GM12865 (cell line): ENCODE measurements around the gene AGAP6.
"Not testable (repeated sequence)": the region's sequence is repeated elsewhere in the genome, so short reads cannot be mapped to it uniquely, and the experiment has no call there.

ENCODE experiments used
- DNase-seq: peaks from one replicate; pipeline ENCODE4 v3.0.0; 2010; ENCODE audit warnings: low read depth
- H3K4me3 ChIP-seq: 2 replicates; pipeline ENCODE4 v1.5.1; 2011; ENCODE audit warnings: mild to moderate bottlenecking, low read depth, low read length, control low read depth

Gene AGAP6

DNA sequence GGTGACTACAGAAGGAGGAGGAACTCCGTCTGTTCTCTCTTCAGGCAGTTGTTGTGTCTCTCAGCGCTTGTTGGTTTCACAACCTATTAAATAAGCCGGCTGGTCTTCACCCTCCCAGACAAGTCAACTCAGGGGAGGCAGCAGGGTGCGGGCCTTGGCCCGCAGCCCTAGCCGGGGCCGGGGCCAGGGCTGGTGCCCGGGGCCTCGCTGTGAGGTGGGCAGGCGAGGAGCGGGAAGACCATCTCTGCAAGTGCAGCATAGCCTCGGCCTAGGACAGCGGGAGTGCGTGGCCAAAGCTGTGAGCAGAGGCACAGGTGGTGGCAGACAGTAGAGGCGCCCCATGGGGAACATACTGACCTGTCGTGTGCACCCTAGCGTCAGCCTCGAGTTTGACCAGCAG lies at the start of gene AGAP6:
AGAP6 (plus strand) TSS at position 31 of the 400 bp plus-strand sequence; CDS start at position 341, 310 bp downstream.
- not testable (repeated sequence) for DNase-seq, H3K4me3 ChIP-seq

DNA sequence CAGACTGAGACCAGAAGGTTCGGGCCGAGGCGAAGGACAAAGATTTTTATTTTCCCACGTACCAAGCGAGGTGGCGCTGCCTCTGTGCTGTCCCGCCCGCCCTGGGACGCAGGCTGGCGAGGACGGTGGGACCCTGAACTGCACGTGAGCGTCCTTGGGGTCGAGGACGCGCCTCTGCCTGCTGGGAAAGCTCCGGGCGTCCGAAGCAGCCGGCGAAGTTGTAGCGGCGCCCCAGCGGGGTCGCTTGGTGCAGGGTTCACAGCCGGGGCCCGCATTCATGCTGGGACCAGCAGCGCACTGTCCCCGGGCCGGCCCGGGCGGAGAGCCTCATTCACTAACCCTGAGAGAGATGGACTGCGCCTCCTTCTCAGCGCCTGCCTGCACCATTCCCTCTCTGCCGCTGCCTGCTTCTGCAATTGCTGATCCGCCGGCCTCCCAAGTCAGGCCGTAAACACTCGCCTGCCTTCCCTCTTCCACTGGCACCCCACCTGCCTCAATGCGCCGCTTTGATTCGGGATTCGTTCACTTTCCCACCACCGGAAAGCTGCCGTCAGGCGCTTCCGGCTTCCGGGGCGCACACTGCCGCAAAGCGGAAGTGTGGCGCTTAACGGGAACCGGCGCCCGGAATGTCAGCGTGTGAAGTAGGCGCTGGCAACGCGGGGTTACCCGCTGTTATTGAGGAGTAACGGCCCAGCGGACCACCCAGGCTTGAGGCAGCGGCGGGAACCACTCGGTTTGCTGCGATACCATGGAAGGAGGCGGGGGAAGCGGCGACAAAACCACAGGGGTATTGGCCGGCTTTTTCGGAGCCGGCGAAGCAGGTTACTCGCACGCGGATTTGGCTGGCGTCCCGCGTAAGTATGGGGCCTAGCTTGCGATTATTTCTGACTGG lies 46.5 kb upstream of the AGAP6 start, which contains the start of the genes PARG and TIMM23B:
PARG (minus strand) TSS at position 581 of the 892 bp plus-strand sequence; CDS start at position 279, 302 bp downstream.
TIMM23B (plus strand) TSS at position 607 of the 892 bp plus-strand sequence; CDS start at position 749, 142 bp downstream.
- peak; percentile 85 for DNase-seq
- peak within 1 kb of the TSS; percentile 93 for H3K4me3 ChIP-seq

DNA sequence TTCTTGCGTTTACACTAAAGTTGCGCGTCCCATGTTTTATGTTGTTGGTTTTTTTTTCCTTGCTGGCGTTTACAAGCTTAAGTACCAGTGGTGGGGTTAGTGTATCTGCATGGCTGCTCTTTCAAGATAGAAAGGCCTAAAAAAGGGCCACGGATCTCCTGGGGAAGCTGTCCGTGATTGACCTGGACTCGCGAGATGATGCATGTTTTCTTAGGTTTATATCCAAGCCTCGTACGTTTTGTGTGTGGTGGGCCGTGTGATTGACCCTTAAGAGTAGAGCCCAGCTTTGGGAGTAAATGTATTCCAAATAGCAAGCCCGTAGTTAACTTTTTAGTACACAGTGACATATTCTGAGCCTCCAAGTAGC lies 45.9 kb upstream of the AGAP6 start:
- peak; percentile 3 for DNase-seq
- peak overlapping the region; percentile 93 for H3K4me3 ChIP-seq

DNA sequence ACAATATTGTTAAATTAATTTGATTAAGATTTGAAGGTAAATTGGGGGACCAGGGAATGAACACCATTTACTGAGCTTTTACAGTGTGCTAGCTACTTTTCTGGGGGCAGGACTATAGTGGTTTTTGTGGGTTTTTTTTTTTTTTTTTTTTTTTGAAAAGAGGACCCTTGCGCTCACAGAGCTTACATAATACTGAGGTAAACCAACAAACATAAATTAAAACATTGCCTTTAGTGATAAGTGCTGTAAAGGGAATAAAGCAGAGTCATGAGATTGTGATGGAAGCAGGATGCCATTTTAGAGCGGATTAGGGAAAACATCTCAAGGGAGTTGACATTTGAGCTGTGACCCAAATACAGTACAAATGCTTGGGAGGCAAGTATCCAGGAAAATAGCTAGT lies 44.6 kb upstream of the AGAP6 start:
- DNase-seq, H3K4me3 ChIP-seq: not testable (repeated sequence)

DNA sequence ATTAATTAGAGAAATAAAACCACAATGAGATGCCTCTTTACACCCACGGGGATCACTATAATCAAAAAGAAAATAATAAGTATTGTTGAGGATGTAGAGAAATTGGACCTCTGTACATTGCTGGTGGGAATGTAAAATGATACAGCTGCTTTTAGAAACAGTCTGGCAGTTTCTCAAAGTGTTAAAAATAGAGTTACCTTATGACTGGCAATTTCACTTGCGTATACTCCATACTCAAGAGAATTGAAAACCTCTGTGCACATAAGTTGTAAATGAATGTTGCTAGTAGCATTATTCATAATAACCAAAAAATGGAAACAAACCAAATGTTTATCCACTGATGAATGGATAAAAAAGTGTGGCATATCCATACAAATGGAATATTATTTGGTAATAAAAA lies 40.1 kb upstream of the AGAP6 start:
- H3K4me3 ChIP-seq, DNase-seq: not testable (repeated sequence)

DNA sequence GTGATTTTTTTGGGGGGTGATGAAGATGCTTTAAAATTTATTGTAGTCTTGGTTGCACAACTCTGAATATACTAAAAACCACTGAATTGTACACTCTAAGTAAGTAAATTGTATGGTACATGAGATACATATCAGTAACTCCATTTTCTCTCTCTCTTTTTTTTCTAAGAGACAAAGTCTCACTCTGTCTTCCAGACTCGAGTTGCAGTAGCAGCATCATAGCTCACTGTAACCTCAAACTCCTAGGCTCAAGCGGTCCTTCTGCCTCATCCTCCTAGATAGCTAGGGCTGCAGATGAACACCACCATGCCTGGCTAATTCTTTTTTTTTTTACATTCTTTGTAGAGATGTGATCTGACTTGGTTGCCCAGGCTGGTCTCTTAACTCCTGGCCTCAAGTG lies 39.5 kb upstream of the AGAP6 start:
- not testable (repeated sequence) for H3K4me3 ChIP-seq, DNase-seq

DNA sequence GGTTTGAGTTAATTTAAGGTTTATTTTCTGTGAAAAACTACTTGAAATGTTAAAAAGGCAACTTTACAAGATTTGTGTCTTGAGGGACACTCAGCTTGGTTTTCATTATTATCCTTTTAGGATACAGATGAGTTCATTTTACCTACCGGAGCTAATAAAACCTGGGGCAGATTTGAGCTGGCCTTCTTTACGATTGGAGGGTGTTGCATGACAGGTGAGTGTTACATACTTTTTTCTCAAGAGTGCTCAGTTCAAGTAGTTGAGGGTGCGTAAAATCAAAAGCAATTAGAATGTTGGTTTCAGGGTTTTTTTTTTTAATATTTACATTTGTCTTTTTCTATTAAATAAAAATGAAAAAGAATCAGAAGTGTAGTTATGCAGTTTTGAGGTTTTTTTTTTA lies 36.2 kb upstream of the AGAP6 start:
- H3K4me3 ChIP-seq, DNase-seq: not testable (repeated sequence)

DNA sequence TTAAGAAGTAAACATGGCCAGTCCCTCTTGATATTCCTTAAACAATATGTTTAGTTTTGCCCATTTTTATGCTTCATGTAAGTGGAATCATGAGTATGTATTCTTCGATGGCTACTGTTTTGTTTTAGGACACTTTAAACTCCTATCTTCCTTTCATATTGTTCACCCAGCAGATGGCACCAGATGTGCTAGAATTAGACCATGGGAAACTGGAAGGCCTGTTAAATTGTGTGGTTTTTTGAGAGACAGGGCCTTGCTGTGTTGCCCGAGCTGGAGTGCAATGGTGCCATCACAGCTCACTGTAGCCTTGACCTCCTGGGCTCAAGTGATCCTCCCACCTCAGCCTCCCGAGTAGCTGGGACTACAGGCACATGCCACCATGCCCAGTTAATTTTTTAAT lies 35.1 kb upstream of the AGAP6 start:
- DNase-seq: peak; percentile 5

DNA sequence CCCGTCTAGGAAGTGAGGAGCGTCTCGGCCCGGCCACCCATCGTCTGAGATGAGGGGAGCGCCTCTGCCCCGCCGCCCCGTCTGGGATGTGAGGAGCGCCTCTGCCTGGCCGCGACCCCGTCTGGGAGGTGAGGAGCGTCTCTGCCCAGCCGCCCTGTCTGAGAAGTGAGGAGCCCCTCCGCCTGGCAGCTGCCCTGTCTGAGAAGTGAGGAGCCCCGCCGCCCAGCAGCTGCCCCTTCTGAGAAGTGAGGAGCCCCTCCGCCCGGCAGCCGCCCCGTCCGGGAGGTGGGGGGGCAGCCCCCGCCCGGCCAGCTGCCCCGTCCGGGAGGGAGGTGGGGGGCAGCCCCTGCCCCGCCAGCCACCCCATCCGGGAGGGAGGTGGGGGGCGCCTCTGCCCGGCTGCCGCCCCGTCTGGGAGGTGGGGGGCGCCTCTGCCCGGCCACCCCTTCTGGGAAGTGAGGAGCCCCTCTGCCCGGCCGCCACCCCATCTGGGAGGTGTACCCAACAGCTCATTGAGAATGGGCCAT lies 17.8 kb upstream of the AGAP6 start:
- DNase-seq: not testable (repeated sequence)

More for the DNA sequence above, 35.1 kb upstream of the AGAP6 start:
- H3K4me3 ChIP-seq: not testable (repeated sequence)

DNA sequence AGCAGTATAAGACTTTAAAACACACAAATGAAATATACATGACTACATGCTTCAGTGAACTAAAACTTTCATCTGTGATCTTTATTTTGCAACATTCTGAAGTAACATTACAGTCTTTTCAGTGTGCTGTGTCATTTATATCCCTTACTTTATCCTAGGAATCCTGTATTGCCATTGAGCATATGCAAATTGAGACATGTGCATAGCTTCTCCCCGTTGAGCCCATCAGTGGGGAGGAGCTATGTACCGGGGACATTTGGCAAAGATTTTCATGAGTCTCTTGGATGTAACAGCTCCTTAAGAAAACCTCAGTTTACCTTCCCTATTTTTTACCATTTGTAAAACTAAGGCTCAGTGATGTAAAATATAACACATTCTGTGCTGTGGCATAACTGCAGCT lies 16.7 kb upstream of the AGAP6 start:
- not testable (repeated sequence) for DNase-seq, H3K4me3 ChIP-seq

More for the DNA sequence above, 17.8 kb upstream of the AGAP6 start:
- not testable (repeated sequence) for H3K4me3 ChIP-seq

DNA sequence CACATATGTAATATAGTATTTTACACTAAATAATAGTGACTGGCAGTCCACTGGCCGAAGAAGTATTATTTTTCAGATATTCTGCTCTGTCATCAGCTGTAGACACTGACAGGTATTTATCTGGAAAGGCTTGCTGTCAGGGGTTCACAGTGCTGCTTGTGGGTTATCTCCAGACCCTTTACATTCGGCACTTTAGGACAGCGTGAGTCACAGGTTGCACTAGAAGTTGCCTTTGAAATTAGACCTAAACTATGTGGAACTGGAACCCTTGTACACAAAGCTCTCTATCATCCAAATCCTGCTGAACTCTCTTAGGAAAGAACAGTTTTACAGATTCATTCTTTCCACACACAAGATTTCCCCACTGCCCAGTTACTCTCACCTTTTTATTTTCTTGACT lies 16.1 kb upstream of the AGAP6 start:
- not testable (repeated sequence) for DNase-seq, H3K4me3 ChIP-seq

DNA sequence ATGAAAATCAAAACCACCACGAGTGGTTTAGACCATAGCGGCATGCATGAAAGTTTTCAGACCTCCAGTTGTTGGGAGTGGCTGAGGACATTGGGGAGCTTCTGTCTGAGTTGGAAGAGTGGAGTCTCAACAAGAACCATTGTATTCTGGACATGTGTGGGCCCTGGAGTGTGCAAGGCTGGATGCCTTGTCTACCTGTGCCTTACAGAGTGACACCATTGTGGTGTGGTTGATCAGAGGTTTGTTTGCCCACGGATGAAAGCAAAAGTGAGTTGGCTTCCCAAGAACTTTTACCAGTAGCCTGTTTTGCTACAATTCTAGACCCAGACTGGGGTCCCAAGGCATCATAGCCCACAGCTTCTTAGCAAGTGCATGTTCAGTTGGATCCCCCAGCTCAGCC lies 10.4 kb upstream of the AGAP6 start:
- DNase-seq, H3K4me3 ChIP-seq: not testable (repeated sequence)

DNA sequence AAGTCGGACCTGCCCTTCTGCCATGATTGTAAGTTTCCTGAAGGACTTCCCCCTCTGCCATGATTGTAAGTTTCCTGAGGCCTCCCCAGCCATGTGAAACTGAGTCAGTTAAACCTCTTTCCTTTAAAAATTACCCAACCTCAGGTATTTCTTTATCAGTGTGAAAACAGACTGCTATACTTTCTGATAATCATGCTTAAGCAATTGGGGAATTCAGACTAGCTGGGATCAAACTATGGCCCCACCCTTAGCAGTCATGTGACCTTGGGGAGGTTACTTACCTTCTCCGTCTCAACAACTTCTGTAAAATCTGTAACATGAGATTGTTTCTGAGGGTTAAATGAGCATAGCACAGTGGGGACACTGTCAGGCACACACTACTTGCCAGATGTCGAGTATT lies 999 bp upstream of the AGAP6 start:
- H3K4me3 ChIP-seq, DNase-seq: not testable (repeated sequence)

DNA sequence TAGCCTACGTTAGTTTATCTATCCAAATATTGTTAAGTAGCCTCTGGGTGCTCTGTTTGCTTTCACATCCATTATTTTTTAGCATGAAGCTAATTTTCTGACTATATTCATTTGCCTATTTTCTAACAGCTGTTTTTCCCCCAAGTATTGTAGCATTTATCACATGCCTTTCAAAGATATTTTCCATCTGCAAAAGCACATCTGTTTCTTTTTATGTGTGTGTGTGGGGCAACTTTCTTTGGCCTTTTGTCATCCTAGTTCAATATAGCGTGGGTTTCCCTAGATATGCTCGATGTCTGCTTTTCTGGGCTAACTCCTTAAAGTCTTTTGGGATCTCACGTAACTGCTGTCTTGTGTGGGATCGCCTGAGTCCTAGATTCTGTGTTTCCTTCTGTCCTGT lies 7.1 kb downstream of the AGAP6 start:
- H3K4me3 ChIP-seq, DNase-seq: not testable (repeated sequence)

DNA sequence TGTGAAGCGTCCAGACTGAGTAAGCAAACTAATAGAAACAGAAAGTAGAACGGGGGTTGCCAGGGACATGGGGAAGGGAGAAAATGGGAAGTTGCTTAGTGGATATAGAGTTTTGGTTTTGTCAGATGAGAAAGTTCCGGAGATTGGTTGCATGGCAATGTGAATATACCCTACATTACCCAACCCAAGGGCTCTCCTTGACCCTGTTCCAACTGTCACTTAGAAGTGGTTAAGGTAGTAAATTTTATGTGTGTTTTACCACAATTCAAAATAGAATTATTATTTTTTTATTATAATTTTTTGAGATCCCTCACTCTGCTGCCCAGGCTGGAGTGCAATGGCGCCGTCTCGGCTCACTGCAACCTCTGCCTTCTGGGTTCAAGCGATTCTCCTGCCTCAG lies 25.8 kb downstream of the AGAP6 start:
- not testable (repeated sequence) for DNase-seq, H3K4me3 ChIP-seq

DNA sequence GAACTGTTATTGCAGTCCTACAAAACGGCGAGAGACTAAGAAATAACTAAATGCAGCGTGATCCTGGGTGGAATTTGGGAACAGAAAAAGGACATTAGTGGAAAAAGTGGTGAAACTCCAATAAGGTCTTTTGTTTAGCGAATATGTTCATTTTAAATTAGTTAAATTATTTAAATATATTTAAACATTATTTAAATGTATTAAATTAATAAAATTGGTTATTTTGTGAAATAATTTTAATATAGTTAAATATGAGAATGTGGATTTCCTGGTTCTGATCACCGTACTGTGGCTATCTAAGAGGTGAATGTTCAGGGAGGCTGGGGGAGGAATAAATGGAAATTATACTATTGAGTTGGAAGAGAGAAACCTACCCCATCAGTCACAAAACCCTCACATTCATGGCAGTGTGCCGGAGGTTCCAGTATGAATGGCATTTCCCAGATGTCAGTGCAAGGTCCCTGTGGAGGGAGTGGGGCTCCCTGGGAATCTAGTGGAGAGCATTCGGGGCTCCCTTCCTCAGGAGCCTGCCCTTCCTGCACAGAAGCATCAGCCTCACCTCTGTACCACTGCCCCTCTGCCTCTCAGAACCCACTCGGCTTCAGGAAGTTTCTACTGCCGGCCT lies 27.5 kb downstream of the AGAP6 start:
- DNase-seq: not testable (repeated sequence)

DNA sequence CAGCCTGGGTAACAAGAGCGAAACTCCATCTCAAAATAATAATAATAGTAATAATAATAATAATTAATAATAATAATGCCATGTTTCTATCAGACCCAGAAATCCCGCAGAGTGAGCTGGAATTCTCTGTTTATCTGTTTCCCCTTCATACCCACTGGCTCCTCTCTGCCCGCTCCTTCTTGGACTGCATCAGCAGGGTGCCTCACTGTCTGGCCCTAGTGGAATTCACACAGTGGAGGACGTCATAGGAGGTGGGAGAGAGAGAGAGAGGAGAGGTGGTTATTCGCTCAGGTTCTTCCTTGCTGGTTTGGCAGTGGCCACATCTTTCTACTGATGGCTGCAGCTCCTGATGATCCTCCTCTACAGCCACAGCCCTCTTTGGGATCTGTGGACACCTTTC lies 28.7 kb downstream of the AGAP6 start:
- not testable (repeated sequence) for DNase-seq, H3K4me3 ChIP-seq

More for the DNA sequence above, 27.5 kb downstream of the AGAP6 start:
- H3K4me3 ChIP-seq: not testable (repeated sequence)

DNA sequence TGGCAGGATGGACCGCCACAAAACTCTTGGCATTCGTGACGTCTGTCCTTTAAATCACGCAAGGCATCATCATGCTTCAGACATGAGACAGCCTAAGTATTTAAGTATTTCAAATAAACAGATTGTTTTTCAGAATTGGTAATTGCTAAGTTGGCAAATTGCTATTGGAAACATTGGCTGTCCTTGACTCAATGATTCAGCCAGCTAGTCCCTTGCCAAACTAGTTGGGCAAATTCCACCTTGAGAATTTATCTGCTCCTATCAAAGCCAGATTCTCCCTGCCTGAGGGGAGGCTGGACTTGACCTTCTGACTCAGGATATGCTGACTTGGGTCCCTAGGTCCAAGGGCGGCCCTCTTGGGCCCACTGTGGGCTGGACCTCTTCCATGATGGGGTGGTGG lies 29.4 kb downstream of the AGAP6 start:
- H3K4me3 ChIP-seq, DNase-seq: not testable (repeated sequence)

DNA sequence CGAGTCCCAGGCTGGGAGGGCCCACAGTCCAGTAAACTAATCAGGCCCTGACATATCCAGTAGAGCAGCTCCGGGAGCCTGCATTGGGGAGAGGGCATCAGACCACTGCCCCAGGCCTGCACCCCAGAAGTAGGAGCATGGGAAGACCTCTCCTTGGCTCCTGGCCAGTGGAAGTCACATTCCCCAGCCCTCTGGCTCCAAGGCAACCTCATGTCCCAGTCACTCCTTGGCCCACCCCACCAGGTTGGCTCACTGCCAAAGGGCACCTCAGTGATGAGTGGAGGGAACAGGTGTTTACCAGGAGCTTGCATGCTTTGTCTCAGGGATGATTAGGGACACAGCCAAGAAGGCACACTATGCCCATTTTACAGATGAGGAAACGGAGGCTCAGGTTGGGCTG lies 31.1 kb downstream of the AGAP6 start:
- H3K4me3 ChIP-seq, DNase-seq: not testable (repeated sequence)
